Activated naive CD8-positive, alpha-beta T cell (primary cell): ENCODE measurements around the gene DZIP3.

ENCODE experiments used
- H3K27ac Mint-ChIP-seq: one replicate; pipeline ENCODE4 v1.8.0; 2021; ENCODE audit warnings: mixed read lengths
- H3K27me3 Mint-ChIP-seq: one replicate; pipeline ENCODE4 v1.8.0; 2021; ENCODE audit warnings: mixed read lengths
- H3K36me3 Mint-ChIP-seq: one replicate; pipeline ENCODE4 v1.8.0; 2021; ENCODE audit warnings: mixed read lengths
- H3K4me1 Mint-ChIP-seq: one replicate; pipeline ENCODE4 v1.8.0; 2021; ENCODE audit warnings: low read depth, mixed read lengths
- H3K4me3 Mint-ChIP-seq: one replicate; pipeline ENCODE4 v1.8.0; 2021; ENCODE audit warnings: mild to moderate bottlenecking, mixed read lengths
- H3K9me3 Mint-ChIP-seq: one replicate; pipeline ENCODE4 v1.8.0; 2021; ENCODE audit warnings: low read depth, mixed read lengths

DZIP3 gene

DNA sequence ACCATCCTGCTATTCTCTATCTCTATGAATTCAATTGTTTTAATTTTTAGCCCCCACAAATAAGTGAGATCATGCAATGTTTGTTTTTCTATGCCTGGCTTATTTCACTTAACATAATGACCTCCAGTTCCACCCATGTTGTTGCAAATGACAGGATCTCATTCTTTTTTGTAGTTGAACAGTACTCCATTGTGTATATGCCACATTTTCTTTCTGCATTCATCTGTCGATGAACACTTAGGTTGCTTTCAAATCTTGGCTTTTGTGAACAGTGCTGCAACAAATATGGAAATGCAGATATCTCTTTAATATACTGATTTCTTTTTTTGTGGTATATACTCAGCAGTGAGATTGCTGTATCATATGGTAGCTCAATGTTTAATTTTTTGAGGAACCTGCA is 108.9 kb downstream of the DZIP3 start:
- H3K36me3 Mint-ChIP-seq = peaks cover 13% of the 10 kb centered on the region
- H3K27ac Mint-ChIP-seq = no peak overlapping the region
- H3K27me3 Mint-ChIP-seq = no peaks in the 10 kb centered on the region
- H3K4me3 Mint-ChIP-seq = no peak overlapping the region
- H3K9me3 Mint-ChIP-seq = peaks cover 21% of the 10 kb centered on the region
- no peaks in the 10 kb centered on the region for H3K4me1 Mint-ChIP-seq

DNA sequence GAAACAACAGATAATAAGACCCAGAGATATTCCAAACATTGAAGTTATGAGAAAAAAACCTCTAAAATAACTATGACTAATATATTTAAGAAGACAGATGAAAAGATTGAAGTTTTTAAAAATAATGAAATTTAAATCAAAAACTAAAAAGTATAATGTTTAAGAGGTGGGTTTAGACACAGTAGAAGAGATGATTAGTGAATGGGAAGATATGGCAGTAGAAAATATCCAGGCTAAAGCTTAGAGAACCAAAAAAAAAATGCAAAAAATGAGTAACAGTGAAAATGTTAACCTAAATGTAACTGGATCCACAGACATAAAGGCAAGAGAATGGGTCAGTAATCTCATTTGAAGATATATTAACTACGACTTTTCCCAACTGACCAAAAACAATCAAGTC is 115.5 kb downstream of the DZIP3 start:
- Mint-ChIP-seq H3K36me3 (peaks cover 12% of the 10 kb centered on the region), H3K4me1 (no peaks in the 10 kb centered on the region), H3K27ac (no peak overlapping the region)

GRCh38 chr3:108713009-108713516 is 123.5 kb downstream of the DZIP3 start:
- Mint-ChIP-seq H3K9me3 (no peaks in the 10 kb centered on the region), H3K27ac (no peak overlapping the region), H3K27me3 (no peaks in the 10 kb centered on the region), H3K4me1 (no peaks in the 10 kb centered on the region), H3K36me3 (no peaks in the 10 kb centered on the region), H3K4me3 (no peak overlapping the region)

More for the DNA sequence above, 115.5 kb downstream of the DZIP3 start:
- Mint-ChIP-seq H3K27me3 (no peaks in the 10 kb centered on the region), H3K9me3 (peaks cover 24% of the 10 kb centered on the region), H3K4me3 (no peak overlapping the region)

GRCh38 chr3:108713816-108714215 is 124.3 kb downstream of the DZIP3 start:
- H3K4me1 Mint-ChIP-seq = no peaks in the 10 kb centered on the region
- no peaks in the 10 kb centered on the region for H3K9me3 Mint-ChIP-seq
- H3K36me3 Mint-ChIP-seq = no peaks in the 10 kb centered on the region
- H3K27me3 Mint-ChIP-seq = no peaks in the 10 kb centered on the region
- H3K4me3 Mint-ChIP-seq = no peak overlapping the region
- H3K27ac Mint-ChIP-seq = no peak overlapping the region

DNA sequence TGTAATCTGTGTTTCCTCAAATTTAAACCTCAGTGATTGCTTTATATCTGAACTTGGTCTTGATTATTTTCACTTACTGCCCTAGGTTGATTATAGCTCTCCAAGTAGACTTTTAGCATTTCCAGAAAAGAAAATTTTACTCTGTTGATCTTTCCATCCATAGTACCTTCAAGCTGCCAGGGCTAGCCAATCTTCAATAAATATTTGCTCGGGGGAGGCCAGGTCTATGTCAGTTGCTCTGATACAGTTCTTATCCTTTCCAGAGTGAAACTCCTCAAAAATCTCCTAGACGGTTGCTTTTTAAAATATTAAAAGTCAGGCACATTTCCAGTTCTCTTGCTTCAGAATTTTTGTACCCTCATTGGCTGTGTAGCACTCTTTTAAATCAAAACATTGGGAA is 128.9 kb downstream of the DZIP3 start:
- Mint-ChIP-seq H3K27me3 (no peaks in the 10 kb centered on the region), H3K27ac (no peak overlapping the region)

DNA sequence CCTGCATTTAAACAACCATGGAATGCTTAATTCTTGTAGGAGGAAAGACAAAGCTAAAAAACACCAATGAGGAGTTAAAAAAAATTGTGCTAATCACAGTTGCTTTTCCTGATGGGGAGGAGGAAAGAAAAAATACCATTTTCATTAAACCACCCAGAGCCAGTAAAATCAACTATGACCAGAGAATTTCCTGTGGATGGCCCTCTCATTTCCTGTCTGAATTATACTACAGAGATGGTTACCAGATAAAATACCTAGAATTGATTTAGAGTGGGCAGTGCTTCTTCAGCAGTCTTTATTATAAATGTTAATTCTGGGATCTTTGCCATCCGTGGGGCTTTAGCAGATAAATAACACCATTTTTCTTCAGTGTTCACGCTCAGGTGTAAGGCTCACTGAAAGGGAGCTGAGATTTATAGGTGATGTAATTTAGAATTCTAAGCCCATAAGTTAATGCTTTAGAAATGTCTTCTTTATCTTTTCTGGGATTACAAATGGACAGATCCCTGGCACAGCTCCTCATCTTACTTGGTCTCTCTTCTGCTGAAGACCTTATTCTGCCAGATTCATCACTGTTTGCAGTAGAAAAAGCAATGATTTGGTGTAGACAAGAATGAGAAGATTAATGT is 129.8 kb downstream of the DZIP3 start:
- H3K4me3 Mint-ChIP-seq = no peak overlapping the region
- peaks cover 5% of the 10 kb centered on the region for H3K36me3 Mint-ChIP-seq
- no peak overlapping the region for H3K27ac Mint-ChIP-seq
- no peaks in the 10 kb centered on the region for H3K27me3 Mint-ChIP-seq
- H3K4me1 Mint-ChIP-seq = peaks cover 2% of the 10 kb centered on the region
- peaks cover 4% of the 10 kb centered on the region for H3K9me3 Mint-ChIP-seq

More for the DNA sequence above, 128.9 kb downstream of the DZIP3 start:
- H3K36me3 Mint-ChIP-seq = no peaks in the 10 kb centered on the region
- H3K4me1 Mint-ChIP-seq = peaks cover 2% of the 10 kb centered on the region
- H3K4me3 Mint-ChIP-seq = no peak overlapping the region
- H3K9me3 Mint-ChIP-seq = peaks cover 4% of the 10 kb centered on the region

- peaks cover 2% of the 10 kb centered on the region for H3K4me1 Mint-ChIP-seq
- no peak overlapping the region for H3K4me3 Mint-ChIP-seq
- no peaks in the 10 kb centered on the region for H3K27me3 Mint-ChIP-seq
- H3K9me3 Mint-ChIP-seq = peaks cover 4% of the 10 kb centered on the region
- peaks cover 5% of the 10 kb centered on the region for H3K36me3 Mint-ChIP-seq
- no peak overlapping the region for H3K27ac Mint-ChIP-seq
Observed at GRCh38 chr3:108722724-108723123, 133.2 kb downstream of the DZIP3 start.

GRCh38 chr3:108724101-108724500 is 134.6 kb downstream of the DZIP3 start:
- no peak overlapping the region for H3K27ac Mint-ChIP-seq
- H3K27me3 Mint-ChIP-seq = no peaks in the 10 kb centered on the region
- H3K4me3 Mint-ChIP-seq = no peak overlapping the region
- H3K36me3 Mint-ChIP-seq = peaks cover 5% of the 10 kb centered on the region
- peaks cover 2% of the 10 kb centered on the region for H3K4me1 Mint-ChIP-seq
- H3K9me3 Mint-ChIP-seq = peaks cover 4% of the 10 kb centered on the region

DNA sequence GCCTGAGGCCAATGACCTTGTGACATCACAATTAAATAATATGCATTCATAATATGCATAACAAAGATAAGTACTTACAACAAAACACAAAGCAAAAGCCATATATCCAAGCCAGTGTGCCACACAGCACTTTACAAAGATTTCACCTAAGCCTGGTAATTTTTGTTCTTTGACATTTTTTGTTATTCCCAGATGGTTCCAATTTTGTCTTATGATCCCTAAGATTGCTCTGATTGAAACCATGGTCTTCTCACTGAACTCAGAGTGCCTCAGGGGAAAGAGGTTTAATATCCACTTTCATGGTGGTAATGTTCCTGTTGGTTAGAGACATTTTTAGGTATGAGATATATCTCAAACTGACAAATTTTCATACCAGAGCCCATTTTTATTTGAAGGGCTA is 138.6 kb downstream of the DZIP3 start:
- Mint-ChIP-seq H3K4me3 (no peak overlapping the region), H3K27ac (no peak overlapping the region), H3K27me3 (no peaks in the 10 kb centered on the region), H3K4me1 (no peaks in the 10 kb centered on the region), H3K36me3 (peaks cover 5% of the 10 kb centered on the region), H3K9me3 (no peaks in the 10 kb centered on the region)

GRCh38 chr3:108728934-108729333 is 139.4 kb downstream of the DZIP3 start:
- Mint-ChIP-seq H3K36me3 (peaks cover 3% of the 10 kb centered on the region), H3K4me3 (no peak overlapping the region), H3K4me1 (no peaks in the 10 kb centered on the region), H3K27me3 (no peaks in the 10 kb centered on the region), H3K27ac (no peak overlapping the region), H3K9me3 (no peaks in the 10 kb centered on the region)

- no peaks in the 10 kb centered on the region for H3K9me3 Mint-ChIP-seq
- H3K27me3 Mint-ChIP-seq = peaks cover 1% of the 10 kb centered on the region
- H3K36me3 Mint-ChIP-seq = no peaks in the 10 kb centered on the region
- H3K4me1 Mint-ChIP-seq = no peaks in the 10 kb centered on the region
- H3K27ac Mint-ChIP-seq = no peak overlapping the region
- H3K4me3 Mint-ChIP-seq = no peak overlapping the region
Observed at GRCh38 chr3:108736821-108737220, 147.3 kb downstream of the DZIP3 start.

GRCh38 chr3:108742929-108743328 is 153.4 kb downstream of the DZIP3 start:
- Mint-ChIP-seq H3K36me3 (peaks cover 2% of the 10 kb centered on the region), H3K9me3 (no peaks in the 10 kb centered on the region), H3K27ac (no peak overlapping the region), H3K4me1 (no peaks in the 10 kb centered on the region), H3K4me3 (no peak overlapping the region), H3K27me3 (peaks cover 1% of the 10 kb centered on the region)
